Trophoblast cell (in vitro differentiated cells and primary cell): ENCODE results near the gene ZNF821.

Experiments
- DNase-seq, 2 donors: peaks; one replicate each; pipeline ENCODE4 v3.0.0-alpha.2; 2016
- H2AFZ ChIP-seq: 2 replicates; pipeline ENCODE4 v1.6.1; 2013; ENCODE audit warnings: low read length, moderate library complexity, mild to moderate bottlenecking; ENCODE audit not compliant: insufficient read depth, poor library complexity
- H2AK5ac ChIP-seq: 2 replicates; pipeline ENCODE4 v1.6.1; 2013; ENCODE audit warnings: mild to moderate bottlenecking, low read length
- H2BK120ac ChIP-seq: 2 replicates; pipeline ENCODE4 v1.6.1; 2013; ENCODE audit warnings: low read length, mild to moderate bottlenecking, moderate library complexity; ENCODE audit not compliant: insufficient read depth, poor library complexity
- H2BK12ac ChIP-seq: 2 replicates; pipeline ENCODE4 v1.6.1; 2013; ENCODE audit warnings: mild to moderate bottlenecking, low read length, moderate library complexity
- H2BK5ac ChIP-seq: 2 replicates; pipeline ENCODE4 v1.6.1; 2013; ENCODE audit warnings: low read length, low read depth, moderate library complexity, mild to moderate bottlenecking; ENCODE audit not compliant: poor library complexity
- H3K14ac ChIP-seq: 2 replicates; pipeline ENCODE4 v1.6.1; 2013; ENCODE audit warnings: mild to moderate bottlenecking, low read length
- H3K18ac ChIP-seq: 2 replicates; pipeline ENCODE4 v1.6.1; 2013; ENCODE audit warnings: mild to moderate bottlenecking, low read length
- H3K23ac ChIP-seq: 2 replicates; pipeline ENCODE4 v1.6.1; 2013; ENCODE audit warnings: low read length
- H3K27ac ChIP-seq: 2 replicates; pipeline ENCODE4 v1.5.1; 2013; ENCODE audit warnings: low read depth, mild to moderate bottlenecking, inconsistent platforms, low read length, moderate library complexity
- H3K27me3 ChIP-seq: 2 replicates; pipeline ENCODE4 v1.6.1; 2013; ENCODE audit warnings: inconsistent platforms, mild to moderate bottlenecking, low read length, moderate library complexity; ENCODE audit not compliant: insufficient read depth
- H3K36me3 ChIP-seq, 2 experiments: 1 replicate in 1 of 2; 2 replicates in 1 of 2; pipeline ENCODE4 v1.6.1; 2013; ENCODE audit warnings: low read length in 2 of 2, mild to moderate bottlenecking in 2 of 2, moderate library complexity in 1 of 2; ENCODE audit not compliant: insufficient read depth in 2 of 2, control insufficient read depth in 1 of 2
- H3K4ac ChIP-seq: 2 replicates; pipeline ENCODE4 v1.6.1; 2013; ENCODE audit warnings: low read depth, mild to moderate bottlenecking, low read length, moderate library complexity
- H3K4me1 ChIP-seq, 2 experiments: 1 replicate in 1 of 2; 2 replicates in 1 of 2; pipeline ENCODE4 v1.6.1; 2013; ENCODE audit warnings: low read length in 2 of 2, mild to moderate bottlenecking in 2 of 2, moderate library complexity in 1 of 2; ENCODE audit not compliant: insufficient read depth in 2 of 2, control insufficient read depth in 1 of 2
- H3K4me2 ChIP-seq: 2 replicates; pipeline ENCODE4 v1.6.1; 2013; ENCODE audit warnings: inconsistent platforms, mild to moderate bottlenecking, low read length, moderate library complexity
- H3K4me3 ChIP-seq: 2 replicates; pipeline ENCODE4 v1.5.1; 2013; ENCODE audit warnings: mild to moderate bottlenecking, low read depth, low read length, inconsistent platforms
- H3K79me1 ChIP-seq: one replicate; pipeline ENCODE4 v1.6.1; 2013; ENCODE audit warnings: low read length
- H3K79me2 ChIP-seq: 2 replicates; pipeline ENCODE4 v1.6.1; 2013; ENCODE audit warnings: low read length, mild to moderate bottlenecking; ENCODE audit not compliant: control insufficient read depth, insufficient read depth, poor library complexity
- H3K9ac ChIP-seq: 2 replicates; pipeline ENCODE4 v1.6.1; 2013; ENCODE audit warnings: mild to moderate bottlenecking, low read length
- H3K9me3 ChIP-seq: 2 replicates; pipeline ENCODE4 v1.6.1; 2013; ENCODE audit warnings: low read depth, mild to moderate bottlenecking, control low read depth, inconsistent platforms, low read length; ENCODE audit not compliant: insufficient read depth
- H4K12ac ChIP-seq: 2 replicates; pipeline ENCODE4 v1.6.1; 2013; ENCODE audit warnings: low read depth, mild to moderate bottlenecking, low read length, moderate library complexity
- H4K8ac ChIP-seq: 2 replicates; pipeline ENCODE4 v1.6.1; 2013; ENCODE audit warnings: low read depth, mild to moderate bottlenecking, low read length, moderate library complexity
- H4K91ac ChIP-seq: one replicate; pipeline ENCODE4 v1.6.1; 2013; ENCODE audit warnings: low read depth, mild to moderate bottlenecking, low read length, moderate library complexity
- WGBS: extraction: QIAGEN DNeasy Blood & Tissue Kit; methylation state at CpG from one replicate; pipeline ENCODE4 v1.1.7; 2013; ENCODE audit warnings: missing lambda C conversion rate; ENCODE audit not compliant: insufficient read length, insufficient coverage; ENCODE audit errors: extremely low coverage; 5-methylcytosine and 5-hydroxymethylcytosine counted together

Gene ZNF821

DNA sequence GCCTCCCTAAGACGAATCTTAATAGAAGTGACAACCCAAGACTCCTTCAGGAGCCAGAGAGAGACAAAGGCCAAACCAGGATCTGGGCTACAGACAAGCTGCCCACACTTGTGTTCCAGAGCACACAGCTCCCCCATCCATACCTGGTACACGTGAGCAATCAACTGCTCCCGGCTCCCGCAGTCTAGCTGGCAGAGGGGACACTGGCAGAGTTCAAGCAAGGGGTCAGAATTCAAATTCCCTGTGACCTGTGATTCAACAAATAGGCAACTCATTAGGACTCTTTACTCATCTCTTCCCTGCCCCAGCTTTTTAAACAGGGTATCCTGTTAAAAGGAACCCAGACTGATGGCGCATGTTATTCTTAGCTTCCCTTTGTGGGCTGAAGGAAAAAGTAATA is 20.0 kb downstream of the ZNF821 start:
- H2AK5ac ChIP-seq, result no peak overlapping the region

DNA sequence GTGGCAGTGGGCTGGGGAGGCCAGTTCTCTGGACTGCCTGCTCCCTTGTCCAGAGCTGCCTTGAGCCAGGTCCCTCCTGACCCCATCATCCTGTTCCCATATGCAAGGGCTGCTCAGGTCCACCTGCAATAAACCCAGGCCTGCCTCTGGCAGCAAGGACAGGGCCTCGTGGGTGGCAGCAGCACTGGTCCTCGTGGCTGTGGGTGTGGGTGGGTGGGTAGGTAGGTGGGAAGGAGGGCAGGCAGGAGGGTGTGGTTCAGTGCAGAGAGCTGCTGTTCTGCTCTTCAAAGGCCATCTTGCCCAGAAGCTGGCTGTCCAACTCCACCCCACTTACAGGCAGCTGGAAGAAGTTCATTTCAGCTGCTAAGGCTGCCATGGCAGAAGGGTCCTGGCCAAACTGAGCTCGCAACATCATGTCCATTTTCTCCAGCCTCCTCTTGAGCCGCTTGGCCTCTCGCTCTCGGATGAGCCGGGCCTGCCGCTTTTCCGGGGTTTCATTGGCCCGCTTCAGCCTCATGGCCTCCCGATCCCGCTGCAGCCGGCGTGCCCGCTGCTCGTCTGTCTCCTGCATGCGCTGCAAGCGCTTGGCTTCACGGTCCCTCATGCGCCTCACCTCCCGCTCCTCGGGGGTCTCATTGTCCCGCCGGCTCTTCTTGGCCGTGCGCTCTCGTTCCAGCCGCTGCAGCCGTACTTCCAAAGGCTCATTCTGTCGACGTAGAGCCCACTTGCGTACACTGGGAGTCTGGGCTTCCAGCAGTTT is 24.0 kb downstream of the ZNF821 start:
- Histone ChIP-seq H2BK12ac (no peak overlapping the region), H2AFZ (no peak overlapping the region), H3K4me3 (no peak overlapping the region), H3K9ac (no peak overlapping the region), H4K8ac (no peak overlapping the region), H4K12ac (no peak overlapping the region), H2BK120ac (no peak overlapping the region), H3K4ac (no peak overlapping the region), H3K4me2 (no peak overlapping the region), H2BK5ac (no peak overlapping the region), H3K27me3 (no peaks in the 10 kb centered on the region), H3K14ac (no peak overlapping the region), H3K79me1 (no peaks in the 10 kb centered on the region), H3K18ac (no peak overlapping the region), H4K91ac (no peak overlapping the region), H3K4me1 (no peaks in the 10 kb centered on the region), H3K23ac (no peak overlapping the region), H3K36me3 (peaks cover 32 to 53% of the 10 kb centered on the region in 2 experiments), H3K9me3 (no peaks in the 10 kb centered on the region), H2AK5ac (no peak overlapping the region), H3K79me2 (no peaks in the 10 kb centered on the region), H3K27ac (no peak overlapping the region)
- no CpG with 5 or more reads among the region's 32 CpGs for WGBS
- no peak for DNase-seq

More for the DNA sequence above, 20.0 kb downstream of the ZNF821 start:
- Histone ChIP-seq H3K14ac (no peak overlapping the region), H2BK5ac (no peak overlapping the region), H3K9me3 (no peaks in the 10 kb centered on the region), H3K18ac (no peak overlapping the region), H2BK120ac (no peak overlapping the region), H3K4ac (no peak overlapping the region), H3K4me1 (no peaks in the 10 kb centered on the region), H3K4me3 (no peak overlapping the region), H3K36me3 (peaks cover 34 to 55% of the 10 kb centered on the region in 2 experiments), H2BK12ac (no peak overlapping the region), H3K23ac (no peak overlapping the region), H4K8ac (no peak overlapping the region), H3K27ac (no peak overlapping the region), H3K79me2 (no peaks in the 10 kb centered on the region), H4K12ac (no peak overlapping the region), H3K27me3 (no peaks in the 10 kb centered on the region), H2AFZ (no peak overlapping the region), H3K9ac (peak overlapping the region; percentile 41), H3K79me1 (no peaks in the 10 kb centered on the region), H3K4me2 (no peak overlapping the region), H4K91ac (no peak overlapping the region)
- no peak for DNase-seq
- no CpG with 5 or more reads among the region's 5 CpGs for WGBS

DNA sequence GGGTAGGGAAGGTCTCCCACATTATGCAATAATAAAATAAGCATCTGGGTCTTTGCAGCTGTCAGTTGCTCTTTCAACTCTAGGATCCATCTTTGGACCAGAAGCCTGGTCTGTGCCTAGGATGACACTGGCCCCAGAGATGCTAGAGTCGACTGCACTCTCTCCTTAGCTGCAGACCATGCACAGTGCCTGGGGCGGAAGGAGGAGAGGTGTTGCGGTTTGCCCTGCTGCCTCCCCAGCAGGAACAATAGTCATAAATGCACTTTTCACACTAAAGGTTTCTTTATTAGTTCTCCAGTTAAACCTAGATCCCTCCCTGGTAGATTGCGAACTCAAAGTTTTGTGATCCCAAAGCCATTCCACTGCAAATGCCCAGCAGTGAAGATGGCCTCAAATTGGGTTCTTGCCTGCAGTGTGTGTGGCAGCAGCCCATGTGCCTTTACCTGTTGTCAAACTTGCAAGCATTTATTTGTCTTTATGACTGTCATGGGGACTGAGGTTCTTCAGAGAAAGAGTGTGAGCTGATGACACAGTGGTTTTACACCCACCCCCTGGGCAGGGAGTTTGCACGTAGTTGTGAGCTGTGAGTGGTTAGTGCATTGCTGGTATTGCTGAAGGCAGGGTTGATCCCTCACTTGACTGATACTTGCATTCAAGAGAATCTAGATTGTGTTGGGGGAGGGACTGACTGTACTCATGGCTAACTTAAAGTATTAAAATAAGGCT is 27.9 kb downstream of the ZNF821 start:
- Histone ChIP-seq H4K12ac (no peak overlapping the region), H3K18ac (no peak overlapping the region), H4K8ac (no peak overlapping the region), H2AFZ (no peak overlapping the region), H3K79me2 (no peaks in the 10 kb centered on the region), H2AK5ac (no peak overlapping the region), H3K27me3 (no peaks in the 10 kb centered on the region), H3K9me3 (no peaks in the 10 kb centered on the region), H3K9ac (no peak overlapping the region), H3K79me1 (no peaks in the 10 kb centered on the region), H3K4me1 (peaks cover 11 to 16% of the 10 kb centered on the region in 2 experiments), H3K36me3 (peaks cover 24 to 39% of the 10 kb centered on the region in 2 experiments), H3K23ac (no peak overlapping the region), H2BK12ac (no peak overlapping the region), H3K4me3 (no peak overlapping the region), H4K91ac (no peak overlapping the region), H3K27ac (no peak overlapping the region), H3K4ac (no peak overlapping the region), H3K14ac (no peak overlapping the region), H2BK5ac (no peak overlapping the region), H3K4me2 (no peak overlapping the region), H2BK120ac (no peak overlapping the region)
- DNase-seq, result no peak
- whole genome bisulfite sequencing, result no CpG with 5 or more reads among the region's 5 CpGs

DNA sequence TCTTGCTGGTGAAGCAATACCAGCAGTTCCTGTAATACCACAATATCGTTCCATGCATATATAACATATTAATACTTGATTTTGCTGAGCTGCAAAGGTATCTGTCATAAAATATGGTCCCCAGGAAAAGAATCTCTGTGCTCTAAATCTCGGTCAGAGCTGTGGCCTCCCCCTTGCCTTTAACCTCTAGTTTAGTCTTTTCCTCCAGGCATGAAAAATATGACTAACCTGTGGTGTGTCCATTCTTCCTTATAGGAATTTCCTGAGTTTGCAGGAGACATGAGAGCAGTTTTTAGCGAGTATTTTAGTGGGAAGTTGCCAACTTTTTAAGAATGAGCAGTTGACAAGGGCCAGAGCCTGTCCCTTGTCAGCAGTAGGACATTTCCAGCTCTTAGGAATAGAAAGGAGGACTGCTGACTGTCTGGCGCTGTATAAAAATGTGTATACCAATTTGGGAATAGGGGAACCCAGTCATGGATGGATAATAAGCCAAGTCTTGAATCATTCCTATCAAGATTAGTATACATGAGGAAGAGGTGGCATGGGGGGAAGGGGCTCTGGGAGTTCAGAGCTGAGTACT is 29.5 kb downstream of the ZNF821 start:
- no peak overlapping the region for H4K8ac ChIP-seq
- H3K36me3 ChIP-seq, result peaks cover 28 to 42% of the 10 kb centered on the region in 2 experiments

More for the DNA sequence above, 29.5 kb downstream of the ZNF821 start:
- Histone ChIP-seq H3K4me2 (no peak overlapping the region), H3K4me1 (peaks cover 11 to 16% of the 10 kb centered on the region in 2 experiments), H2BK12ac (no peak overlapping the region), H2BK5ac (no peak overlapping the region), H2AK5ac (no peak overlapping the region), H3K79me1 (no peaks in the 10 kb centered on the region), H3K79me2 (no peaks in the 10 kb centered on the region), H3K4ac (no peak overlapping the region), H3K27me3 (no peaks in the 10 kb centered on the region), H4K91ac (no peak overlapping the region), H3K27ac (peak overlapping the region; percentile 15), H3K4me3 (no peak overlapping the region), H3K14ac (no peak overlapping the region), H3K18ac (no peak overlapping the region), H2AFZ (no peak overlapping the region), H4K12ac (no peak overlapping the region), H3K9ac (no peak overlapping the region), H2BK120ac (no peak overlapping the region), H3K23ac (no peak overlapping the region), H3K9me3 (no peaks in the 10 kb centered on the region)
- no CpG with 5 or more reads among the region's 4 CpGs for WGBS
- DNase-seq, result peak in 1 of 2 donors; percentile 26
